Left lobe of liver (tissue), 2 donors: Measurements from ENCODE around the gene ENKUR. TPM values are rescaled to one million over a fixed set of nuclear protein-coding genes. Genes with fewer than 3 reads are reported as not detected.

Experiments used
- ATAC-seq: fragments of 200-7000 bp; cut with Tn5 transposase; one replicate; pipeline ENCODE4 v1.9.1; 2020; ENCODE audit warnings: mild to moderate bottlenecking, moderate library complexity
- DNase-seq: peaks from one replicate; pipeline ENCODE4 v3.0.0-alpha.2; 2020; ENCODE audit warnings: low spot score
- total RNA-seq: library from RNA; stranded (reverse); gene quantifications from one replicate; pipeline ENCODE4 v1.2.1, GENCODE V29; 2021
- donor health status: DM: no; HTN: no; CAD: no; lungs with moderate emphysema.
- donor health status: DM: no; HTN: yes; CAD: no.

Gene ENKUR
- total RNA-seq, 1 donor from 2014 or later, result 0.48 TPM

GRCh38 chr10:24951201-24952142 is 64.5 kb downstream of the ENKUR start:
- DNase-seq (no peak), ATAC-seq (peak; percentile 52)

GRCh38 chr10:24950439-24950838 is 65.5 kb downstream of the ENKUR start:
- DNase-seq (no peak), ATAC-seq (no peak)

GRCh38 chr10:24949616-24950015 is 66.3 kb downstream of the ENKUR start:
- ATAC-seq (no peak), DNase-seq (no peak)

- ATAC-seq (no peak), DNase-seq (no peak)
Observed at GRCh38 chr10:24947304-24948097, 68.5 kb downstream of the ENKUR start.

GRCh38 chr10:24944512-24945255 is 71.3 kb downstream of the ENKUR start:
- ATAC-seq (no peak), DNase-seq (no peak)

- DNase-seq (no peak), ATAC-seq (no peak)
Observed at GRCh38 chr10:24938525-24938924, 77.4 kb downstream of the ENKUR start.

GRCh38 chr10:24938076-24938475 is 77.9 kb downstream of the ENKUR start:
- no peak for DNase-seq
- ATAC-seq, result no peak

GRCh38 chr10:24935504-24936292 is 80.3 kb downstream of the ENKUR start:
- DNase-seq (no peak), ATAC-seq (no peak)

Other genes starting within 250 kb of the ENKUR start
- gene PRTFDC1, start 63.6 kb downstream of the ENKUR start, total RNA-seq, result 0.63 TPM
- gene THNSL1, start 454 bp upstream of the ENKUR start, total RNA-seq, result 9.2 TPM
- not detected for gene GPR158, start 158.8 kb upstream of the ENKUR start, total RNA-seq